K562 (cell line): ENCODE results near the gene RNF41. TPM values are rescaled to one million over a fixed set of nuclear protein-coding genes. Genes with fewer than 3 reads are reported as not detected.

ENCODE experiments used
- BCL6 ChIP-seq: fragments of 250-450 bp; sonication (Bioruptor Pico); IDR thresholded peaks from 2 replicates; pipeline ENCODE4 v1.4.0; 2020
- CBFB ChIP-seq: sonication (generic); formaldehyde crosslinking; IDR thresholded peaks from 2 replicates; pipeline ENCODE4 v1.4.0; 2020; ENCODE audit warnings: mild to moderate bottlenecking, missing genetic modification reagents
- MCM5 ChIP-seq: fragments of 450-650 bp; IDR thresholded peaks from 2 replicates; pipeline ENCODE4 v1.6.1; 2016; ENCODE audit warnings: low read depth
- NFATC3 ChIP-seq: fragments of 450-650 bp; IDR thresholded peaks from 2 replicates; pipeline ENCODE4 v1.6.1; 2017; ENCODE audit warnings: mild to moderate bottlenecking
- SP1 ChIP-seq: sonication (generic); formaldehyde crosslinking; IDR thresholded peaks from 2 replicates; pipeline ENCODE4 v1.8.1; 2022; ENCODE audit warnings: mild to moderate bottlenecking, missing genetic modification reagents
- SRF ChIP-seq, 2 experiments: fragments of 250-450, 450-650 bp in 1 of 2; sonication (Bioruptor Pico) in 1 of 2; sonication (generic) in 1 of 2; formaldehyde crosslinking; IDR thresholded peaks; 2 replicates each; pipeline versions ENCODE4 v1.5.0 to v1.5.1; 2020 to 2022; ENCODE audit warnings: mild to moderate bottlenecking in 1 of 2, missing genetic modification reagents in 1 of 2
- TEAD1 ChIP-seq, 2 experiments: fragments of 450-650 bp in 1 of 2; sonication (generic) in 1 of 2; formaldehyde crosslinking; IDR thresholded peaks; 2 replicates each; pipeline versions ENCODE4 v1.4.0 to v1.8.0; 2020 to 2022; ENCODE audit warnings: mild to moderate bottlenecking in 2 of 2, missing genetic modification reagents in 1 of 2
- ZNF121 ChIP-seq: sonication (generic); formaldehyde crosslinking; conservative IDR thresholded peaks from 2 replicates; pipeline ENCODE4 v1.8.0; 2022; ENCODE audit warnings: missing genetic modification reagents
- ZNF224 ChIP-seq: sonication (generic); formaldehyde crosslinking; IDR thresholded peaks from 2 replicates; pipeline ENCODE4 v1.8.0; 2022; ENCODE audit warnings: mild to moderate bottlenecking, missing genetic modification reagents
- polyA plus RNA-seq, 8 experiments: library from polyadenylated mRNA; depleted of rRNA in 4 of 8; stranded (reverse) in 5 of 8; unstranded in 3 of 8; fragments of >200 nt; fragmentation: Nextera tagmentation in 2 of 8; fragmentation: Illumina TruSeq in 1 of 8; extraction: Ambion mirVana in 2 of 8; extraction: Trizol in 1 of 8; gene quantifications; 2 replicates each; pipeline versions ENCODE4 v1.2.1 to v1.2.3, GENCODE V29; 2011 to 2014; ENCODE audit warnings: inconsistent platforms in 1 of 8, missing spikeins in 1 of 8
- total RNA-seq, 7 experiments: library from RNA; depleted of rRNA in 6 of 7; stranded (reverse); fragments of >200 nt in 6 of 7; fragmentation: Illumina TruSeq in 2 of 7; extraction: Trizol in 2 of 7; gene quantifications; 2 replicates each; pipeline versions ENCODE4 v1.2.1 to v1.2.3, GENCODE V29; 2011 to 2021; ENCODE audit warnings: low replicate concordance in 1 of 7
- TF ChIP-seq, protein P1 (sequence below): fragments of 250-450 bp; sonication (Bioruptor Pico); IDR thresholded peaks from 2 replicates; pipeline ENCODE4 v1.5.0; 2021; ENCODE audit warnings: mild to moderate bottlenecking, moderate library complexity
- TF ChIP-seq, protein P2 (sequence below): fragments of 450-650 bp; formaldehyde crosslinking; IDR thresholded peaks from 2 replicates; pipeline ENCODE4 v1.4.0; 2020; ENCODE audit warnings: mild to moderate bottlenecking, mixed read lengths
- TF ChIP-seq, protein P3 (sequence below): fragments of 200-400 bp; formaldehyde crosslinking; IDR thresholded peaks from 2 replicates; pipeline ENCODE4 v1.6.1; 2017; ENCODE audit warnings: mild to moderate bottlenecking, low read depth, low read length, moderate library complexity
- TF ChIP-seq, protein P4 (sequence below): sonication (generic); formaldehyde crosslinking; IDR thresholded peaks from 2 replicates; pipeline ENCODE4 v1.8.0; 2022; ENCODE audit warnings: mild to moderate bottlenecking, missing genetic modification reagents

Gene RNF41
- total and polyA plus RNA-seq, 9 of the 15 experiments (the other 6 are each of a cell fraction or from before 2014, with no cell fraction given) = 28.2 to 46.8 (median 33.8) TPM

DNA sequence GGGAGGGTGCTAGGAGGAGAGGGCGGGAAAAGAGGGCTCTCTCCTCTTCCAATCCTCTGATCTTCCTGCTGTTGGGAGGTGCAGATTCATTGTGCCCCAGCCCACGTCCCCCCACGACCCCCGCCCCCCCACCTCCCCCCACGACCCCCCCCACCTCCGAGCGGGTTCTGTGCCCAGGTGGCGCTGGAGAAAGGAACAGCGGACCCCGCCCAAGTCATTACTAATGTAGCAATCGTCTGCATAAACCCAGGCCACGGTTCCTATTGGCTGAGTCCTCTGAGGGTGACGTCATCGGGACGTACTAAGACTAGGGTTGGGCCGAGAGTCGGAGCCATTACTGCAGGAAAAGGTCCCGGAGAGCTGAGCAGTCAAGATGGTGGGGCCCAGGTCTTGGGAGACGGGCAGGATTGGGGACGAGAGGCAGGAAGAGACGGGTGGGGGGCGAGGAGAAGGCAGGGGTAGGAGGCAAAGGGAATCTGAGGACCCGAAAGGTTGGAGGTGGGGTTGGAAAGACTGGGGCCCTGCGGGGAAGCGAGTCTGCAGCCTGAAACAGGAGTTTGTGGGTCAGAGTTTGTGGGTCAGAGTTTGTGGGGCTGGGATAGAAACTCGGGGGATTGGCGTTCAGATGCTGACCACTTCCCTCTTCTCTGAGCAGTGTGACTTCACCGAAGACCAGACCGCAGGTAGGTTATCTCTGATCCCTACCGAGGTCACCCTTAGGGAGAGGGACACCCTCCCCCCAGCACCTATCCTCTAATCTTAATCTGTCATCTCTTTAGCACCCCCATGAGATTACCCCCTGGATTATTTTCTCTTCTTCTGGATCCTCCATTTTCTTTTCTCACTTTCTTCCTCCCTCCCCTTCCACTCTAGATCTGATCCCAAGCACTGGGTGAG, 63.4 kb downstream of the RNF41 start, which contains the start of gene MYL6 (continued):
- TF ChIP-seq, protein P1, sequence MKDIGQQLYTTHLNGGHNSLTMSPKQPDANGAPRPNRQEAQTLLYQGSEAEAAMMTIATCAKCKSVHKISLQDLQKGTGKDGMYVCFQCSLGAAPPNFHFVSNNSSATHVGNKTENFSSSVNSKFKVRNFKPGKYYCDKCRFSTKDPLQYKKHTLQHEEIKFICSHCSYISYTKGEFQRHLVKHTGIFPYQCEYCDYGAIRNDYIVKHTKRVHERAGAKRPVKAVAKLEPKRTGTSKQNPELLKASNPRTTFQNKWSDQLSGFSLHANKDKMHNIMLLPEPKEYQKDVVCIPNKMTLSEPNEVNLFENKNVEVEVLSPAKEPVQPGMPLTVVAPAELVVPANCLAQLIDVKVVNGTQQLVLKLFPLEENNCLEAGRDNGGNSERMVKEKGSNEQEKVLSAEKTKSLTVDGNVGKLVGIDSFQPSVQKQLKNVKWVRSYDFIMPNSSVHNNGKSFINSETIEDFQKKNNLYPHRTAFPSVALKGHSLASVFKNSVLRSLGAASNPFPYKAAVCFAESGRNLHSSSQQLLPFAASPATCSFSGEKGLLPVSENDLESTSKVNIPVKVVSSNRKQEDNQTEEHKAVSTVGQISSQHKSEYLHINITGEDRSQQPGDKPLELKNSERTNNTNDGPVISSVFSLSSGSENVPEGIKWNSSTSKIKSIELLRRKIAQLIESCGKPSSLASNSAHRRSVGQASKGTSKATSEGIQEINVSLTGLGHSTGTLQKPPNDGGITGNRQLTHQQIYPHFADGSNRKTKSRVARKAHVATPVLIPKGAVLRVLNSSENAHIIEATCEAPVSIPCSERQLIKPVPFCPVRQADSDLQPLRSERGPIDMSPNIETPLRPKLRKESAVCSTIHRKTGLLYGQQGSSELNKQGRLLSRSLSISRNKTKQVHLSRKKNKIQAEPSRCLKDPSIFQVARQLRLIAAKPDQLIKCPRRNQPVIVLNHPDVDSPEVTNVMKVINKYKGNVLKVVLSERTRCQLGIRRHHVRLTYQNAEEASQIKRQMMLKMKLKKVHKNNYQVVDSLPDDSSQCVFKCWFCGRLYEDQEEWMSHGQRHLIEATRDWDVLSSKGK = no peak
- TF ChIP-seq MCM5 = no peak
- no peak; a peak in 1 of 4 replicates for TF ChIP-seq TEAD1 (CRISPR knock-in tag; IDR thresholded peaks at IDR 0.05)
- no peak for TF ChIP-seq ZNF121 (CRISPR knock-in tag)
- TF ChIP-seq NFATC3 = no peak
- TF ChIP-seq SRF (CRISPR knock-in tag; IDR thresholded peaks at IDR 0.05) = no peak
- TF ChIP-seq SP1 (CRISPR knock-in tag) = peak; percentile 19; the same call in 1 of the 2 replicates
- TF ChIP-seq, protein P2, sequence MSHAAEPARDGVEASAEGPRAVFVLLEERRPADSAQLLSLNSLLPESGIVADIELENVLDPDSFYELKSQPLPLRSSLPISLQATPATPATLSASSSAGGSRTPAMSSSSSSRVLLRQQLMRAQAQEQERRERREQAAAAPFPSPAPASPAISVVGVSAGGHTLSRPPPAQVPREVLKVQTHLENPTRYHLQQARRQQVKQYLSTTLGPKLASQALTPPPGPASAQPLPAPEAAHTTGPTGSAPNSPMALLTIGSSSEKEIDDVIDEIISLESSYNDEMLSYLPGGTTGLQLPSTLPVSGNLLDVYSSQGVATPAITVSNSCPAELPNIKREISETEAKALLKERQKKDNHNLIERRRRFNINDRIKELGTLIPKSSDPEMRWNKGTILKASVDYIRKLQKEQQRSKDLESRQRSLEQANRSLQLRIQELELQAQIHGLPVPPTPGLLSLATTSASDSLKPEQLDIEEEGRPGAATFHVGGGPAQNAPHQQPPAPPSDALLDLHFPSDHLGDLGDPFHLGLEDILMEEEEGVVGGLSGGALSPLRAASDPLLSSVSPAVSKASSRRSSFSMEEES = no peak
- TF ChIP-seq, protein P3, sequence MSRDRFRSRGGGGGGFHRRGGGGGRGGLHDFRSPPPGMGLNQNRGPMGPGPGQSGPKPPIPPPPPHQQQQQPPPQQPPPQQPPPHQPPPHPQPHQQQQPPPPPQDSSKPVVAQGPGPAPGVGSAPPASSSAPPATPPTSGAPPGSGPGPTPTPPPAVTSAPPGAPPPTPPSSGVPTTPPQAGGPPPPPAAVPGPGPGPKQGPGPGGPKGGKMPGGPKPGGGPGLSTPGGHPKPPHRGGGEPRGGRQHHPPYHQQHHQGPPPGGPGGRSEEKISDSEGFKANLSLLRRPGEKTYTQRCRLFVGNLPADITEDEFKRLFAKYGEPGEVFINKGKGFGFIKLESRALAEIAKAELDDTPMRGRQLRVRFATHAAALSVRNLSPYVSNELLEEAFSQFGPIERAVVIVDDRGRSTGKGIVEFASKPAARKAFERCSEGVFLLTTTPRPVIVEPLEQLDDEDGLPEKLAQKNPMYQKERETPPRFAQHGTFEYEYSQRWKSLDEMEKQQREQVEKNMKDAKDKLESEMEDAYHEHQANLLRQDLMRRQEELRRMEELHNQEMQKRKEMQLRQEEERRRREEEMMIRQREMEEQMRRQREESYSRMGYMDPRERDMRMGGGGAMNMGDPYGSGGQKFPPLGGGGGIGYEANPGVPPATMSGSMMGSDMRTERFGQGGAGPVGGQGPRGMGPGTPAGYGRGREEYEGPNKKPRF = no peak
- TF ChIP-seq BCL6 (CRISPR knock-in tag) = 0 out of 2 replicates have a peak, but pooled peaks have one; percentile 31
- TF ChIP-seq, protein P4, sequence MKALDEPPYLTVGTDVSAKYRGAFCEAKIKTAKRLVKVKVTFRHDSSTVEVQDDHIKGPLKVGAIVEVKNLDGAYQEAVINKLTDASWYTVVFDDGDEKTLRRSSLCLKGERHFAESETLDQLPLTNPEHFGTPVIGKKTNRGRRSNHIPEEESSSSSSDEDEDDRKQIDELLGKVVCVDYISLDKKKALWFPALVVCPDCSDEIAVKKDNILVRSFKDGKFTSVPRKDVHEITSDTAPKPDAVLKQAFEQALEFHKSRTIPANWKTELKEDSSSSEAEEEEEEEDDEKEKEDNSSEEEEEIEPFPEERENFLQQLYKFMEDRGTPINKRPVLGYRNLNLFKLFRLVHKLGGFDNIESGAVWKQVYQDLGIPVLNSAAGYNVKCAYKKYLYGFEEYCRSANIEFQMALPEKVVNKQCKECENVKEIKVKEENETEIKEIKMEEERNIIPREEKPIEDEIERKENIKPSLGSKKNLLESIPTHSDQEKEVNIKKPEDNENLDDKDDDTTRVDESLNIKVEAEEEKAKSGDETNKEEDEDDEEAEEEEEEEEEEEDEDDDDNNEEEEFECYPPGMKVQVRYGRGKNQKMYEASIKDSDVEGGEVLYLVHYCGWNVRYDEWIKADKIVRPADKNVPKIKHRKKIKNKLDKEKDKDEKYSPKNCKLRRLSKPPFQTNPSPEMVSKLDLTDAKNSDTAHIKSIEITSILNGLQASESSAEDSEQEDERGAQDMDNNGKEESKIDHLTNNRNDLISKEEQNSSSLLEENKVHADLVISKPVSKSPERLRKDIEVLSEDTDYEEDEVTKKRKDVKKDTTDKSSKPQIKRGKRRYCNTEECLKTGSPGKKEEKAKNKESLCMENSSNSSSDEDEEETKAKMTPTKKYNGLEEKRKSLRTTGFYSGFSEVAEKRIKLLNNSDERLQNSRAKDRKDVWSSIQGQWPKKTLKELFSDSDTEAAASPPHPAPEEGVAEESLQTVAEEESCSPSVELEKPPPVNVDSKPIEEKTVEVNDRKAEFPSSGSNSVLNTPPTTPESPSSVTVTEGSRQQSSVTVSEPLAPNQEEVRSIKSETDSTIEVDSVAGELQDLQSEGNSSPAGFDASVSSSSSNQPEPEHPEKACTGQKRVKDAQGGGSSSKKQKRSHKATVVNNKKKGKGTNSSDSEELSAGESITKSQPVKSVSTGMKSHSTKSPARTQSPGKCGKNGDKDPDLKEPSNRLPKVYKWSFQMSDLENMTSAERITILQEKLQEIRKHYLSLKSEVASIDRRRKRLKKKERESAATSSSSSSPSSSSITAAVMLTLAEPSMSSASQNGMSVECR (CRISPR knock-in tag) = peak; percentile 46; the same call in 1 of the 2 replicates
- TF ChIP-seq ZNF224 (CRISPR knock-in tag) = no peak
- TF ChIP-seq CBFB (CRISPR knock-in tag) = no peak
